Right ventricle myocardium superior (tissue), 1 donor: ENCODE results near the gene LPP. TPM values are rescaled to one million over a fixed set of nuclear protein-coding genes. Genes with fewer than 3 reads are reported as not detected.
"Not testable (repeated sequence)": the region's sequence is repeated elsewhere in the genome, so short reads cannot be mapped to it uniquely, and the experiment has no call there.

Source experiments
- ATAC-seq: fragments of 200-7000 bp; cut with Tn5 transposase; one replicate; pipeline ENCODE4 v1.9.1; 2020; ENCODE audit warnings: mild to moderate bottlenecking; ENCODE audit not compliant: poor library complexity
- DNase-seq: peaks from one replicate; pipeline ENCODE4 v3.0.0-alpha.2; 2020
- intact Hi-C: fragments of 100-400 bp; cut with DNase I; formaldehyde crosslinking; loops from one replicate; pipeline ENCODE4 v1.11.2; 2022
- long read RNA-seq: library from polyadenylated mRNA; unstranded; transcript quantifications from one replicate; pipeline ENCODE4 v2.0.0, GENCODE V29; 2021
- total RNA-seq: library from RNA; stranded (reverse); fragmentation: NEBNext Ultra II Directional; extraction: Animal tissue kit (Norgen Biotek cat#: 25700); gene quantifications from one replicate; pipeline ENCODE4 v1.2.1, GENCODE V29; 2021
- donor health status: DM: no; HTN: yes; CAD: no; lungs with severe emphysema.

Gene LPP, protein sequence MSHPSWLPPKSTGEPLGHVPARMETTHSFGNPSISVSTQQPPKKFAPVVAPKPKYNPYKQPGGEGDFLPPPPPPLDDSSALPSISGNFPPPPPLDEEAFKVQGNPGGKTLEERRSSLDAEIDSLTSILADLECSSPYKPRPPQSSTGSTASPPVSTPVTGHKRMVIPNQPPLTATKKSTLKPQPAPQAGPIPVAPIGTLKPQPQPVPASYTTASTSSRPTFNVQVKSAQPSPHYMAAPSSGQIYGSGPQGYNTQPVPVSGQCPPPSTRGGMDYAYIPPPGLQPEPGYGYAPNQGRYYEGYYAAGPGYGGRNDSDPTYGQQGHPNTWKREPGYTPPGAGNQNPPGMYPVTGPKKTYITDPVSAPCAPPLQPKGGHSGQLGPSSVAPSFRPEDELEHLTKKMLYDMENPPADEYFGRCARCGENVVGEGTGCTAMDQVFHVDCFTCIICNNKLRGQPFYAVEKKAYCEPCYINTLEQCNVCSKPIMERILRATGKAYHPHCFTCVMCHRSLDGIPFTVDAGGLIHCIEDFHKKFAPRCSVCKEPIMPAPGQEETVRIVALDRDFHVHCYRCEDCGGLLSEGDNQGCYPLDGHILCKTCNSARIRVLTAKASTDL
- total RNA-seq = 92.9 TPM
- long read RNA-seq, partial matches to known transcripts = 15 of 25 reads
- long read RNA-seq, other reads (novel, unspliced or antisense) = 10 of 25 reads

DNA sequence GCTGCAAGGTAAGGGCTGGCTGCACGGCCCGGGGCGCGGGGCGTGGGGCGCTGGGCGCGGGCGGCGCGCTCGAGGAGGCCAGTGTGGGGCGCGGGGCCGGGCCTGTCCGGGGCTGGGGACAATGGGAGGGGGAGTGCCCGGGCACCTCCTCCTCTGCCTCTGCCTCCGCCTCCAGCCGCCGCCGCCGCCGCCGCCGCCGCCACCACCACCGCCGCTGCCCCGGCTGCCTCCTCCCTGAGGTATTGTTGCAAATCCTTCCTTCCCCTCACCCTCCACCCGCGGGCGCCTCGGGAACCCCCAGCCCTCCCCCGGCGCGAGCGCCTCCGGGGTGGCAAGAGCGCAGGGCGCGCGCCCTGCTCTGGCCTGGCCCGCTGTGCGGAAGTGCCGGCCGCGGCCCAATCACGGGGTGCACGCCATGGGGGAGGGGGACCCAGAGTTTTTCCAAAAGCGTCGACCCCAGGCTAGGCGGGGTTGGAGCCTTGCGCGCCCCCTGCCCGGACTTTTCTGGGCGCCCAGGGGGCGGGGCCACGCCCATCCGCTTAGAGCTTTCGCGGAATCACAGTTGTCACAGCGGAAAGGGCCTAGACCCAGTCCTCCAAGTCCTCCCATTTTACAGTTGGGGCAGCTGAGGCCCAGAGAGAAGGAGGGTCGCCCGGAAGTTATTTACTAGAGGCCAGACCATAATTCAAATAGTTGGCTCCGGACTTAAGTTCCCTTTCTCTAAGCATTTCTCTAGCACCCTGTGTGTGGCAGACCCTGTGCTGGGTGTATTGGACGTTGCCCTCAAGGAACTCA, at the start of gene LPP:
Gene LPP, plus strand, starts transcription at position 144 of the 795 bp plus-strand sequence. CDS start 251,964 bp downstream, outside the sequence.
- intact Hi-C loops = loop anchor here (10.0 kb wide), 3 partner anchors 99 to 791 kb away; no protein-coding TSS in a partner anchor
- ATAC-seq (peak; percentile 90), DNase-seq (peak; percentile 88)

DNA sequence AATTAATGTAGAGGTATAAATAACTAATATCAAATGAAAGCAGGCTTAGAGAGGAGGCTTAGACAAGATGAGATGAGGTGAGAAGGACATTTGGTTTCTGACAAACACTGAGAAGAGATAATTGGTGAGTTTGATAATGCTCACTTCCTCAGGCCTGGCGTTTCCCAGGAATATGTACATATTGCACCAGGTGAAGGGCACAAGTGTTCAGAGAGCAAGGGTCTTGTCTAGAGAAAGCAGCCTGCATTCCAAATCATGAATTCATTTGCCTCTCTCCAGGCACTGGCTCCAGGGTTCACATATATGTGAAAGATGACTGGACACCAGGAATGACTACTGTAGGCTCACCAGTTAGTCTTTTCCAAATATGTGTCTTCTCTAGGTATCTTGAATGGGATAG, 48.0 kb upstream of the LPP start:
- DNase-seq (no peak), ATAC-seq (no peak)
- intact Hi-C loops = no loop called here

DNA sequence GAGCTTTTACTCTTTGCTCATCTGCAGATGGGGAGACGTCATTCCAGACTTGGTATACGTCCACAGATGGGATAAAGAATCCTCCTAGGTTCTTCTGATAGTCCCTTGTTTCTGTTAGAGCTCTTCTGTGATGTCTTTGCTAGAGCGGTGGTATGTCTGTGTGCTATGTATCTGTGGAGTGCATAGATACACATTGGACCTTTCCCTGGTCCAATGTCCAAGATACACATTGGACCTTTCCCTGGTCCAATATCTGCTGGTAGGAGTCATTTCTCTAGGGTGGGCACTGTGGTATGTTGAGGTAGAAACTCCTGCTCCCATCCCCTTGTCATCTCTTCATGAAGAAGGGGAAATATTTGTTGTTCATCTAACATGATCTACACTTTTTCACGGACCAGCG, 47.5 kb upstream of the LPP start:
- intact Hi-C loops = no loop called here
- ATAC-seq = no peak
- no peak for DNase-seq

DNA sequence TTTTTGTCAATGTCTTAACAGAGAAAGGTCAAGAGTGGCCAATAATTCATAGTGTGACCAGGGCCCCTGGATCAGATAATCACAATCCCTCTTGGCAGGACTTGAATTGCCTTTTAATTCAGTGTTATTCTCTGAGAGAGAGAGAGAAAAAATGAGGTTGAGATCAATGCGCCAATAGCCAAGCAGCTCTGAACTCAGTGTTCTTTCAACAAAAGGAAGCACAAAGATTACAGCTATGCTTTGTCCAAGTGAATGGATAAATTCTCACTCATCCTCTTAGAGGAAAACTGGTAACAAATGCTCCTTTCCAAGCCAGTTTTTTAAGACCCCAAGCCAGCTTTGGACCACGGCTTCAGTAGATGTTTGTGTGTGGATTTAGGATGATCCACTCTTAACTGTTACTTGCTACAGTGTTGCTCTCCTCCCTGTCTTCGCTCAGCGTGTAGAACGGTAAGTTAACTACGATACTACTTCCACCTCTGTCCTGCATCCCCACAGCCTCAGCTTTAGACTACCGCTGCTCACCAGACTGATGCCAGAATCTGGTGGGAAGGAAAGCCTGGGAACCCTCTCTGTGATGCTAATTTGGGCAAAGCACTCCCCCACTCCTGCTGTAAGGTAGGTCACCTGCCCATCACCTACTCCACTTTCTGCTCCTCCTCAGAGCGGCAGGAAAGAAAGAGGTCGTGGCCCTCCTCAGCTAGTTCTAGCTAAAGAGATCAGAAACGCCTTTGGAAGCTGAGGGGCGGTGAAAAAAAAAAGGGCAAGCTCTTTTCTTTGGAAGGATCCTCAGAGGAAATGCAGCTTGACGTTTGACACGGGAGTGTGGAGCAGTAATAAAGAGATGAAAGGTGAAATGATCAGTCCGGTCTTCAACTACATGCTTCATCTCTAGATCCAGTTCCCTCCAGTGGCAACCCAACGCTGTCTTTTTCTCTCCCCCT, 46.8 kb upstream of the LPP start:
- DNase-seq = no peak
- no peak for ATAC-seq
- intact Hi-C loops = no loop called here

DNA sequence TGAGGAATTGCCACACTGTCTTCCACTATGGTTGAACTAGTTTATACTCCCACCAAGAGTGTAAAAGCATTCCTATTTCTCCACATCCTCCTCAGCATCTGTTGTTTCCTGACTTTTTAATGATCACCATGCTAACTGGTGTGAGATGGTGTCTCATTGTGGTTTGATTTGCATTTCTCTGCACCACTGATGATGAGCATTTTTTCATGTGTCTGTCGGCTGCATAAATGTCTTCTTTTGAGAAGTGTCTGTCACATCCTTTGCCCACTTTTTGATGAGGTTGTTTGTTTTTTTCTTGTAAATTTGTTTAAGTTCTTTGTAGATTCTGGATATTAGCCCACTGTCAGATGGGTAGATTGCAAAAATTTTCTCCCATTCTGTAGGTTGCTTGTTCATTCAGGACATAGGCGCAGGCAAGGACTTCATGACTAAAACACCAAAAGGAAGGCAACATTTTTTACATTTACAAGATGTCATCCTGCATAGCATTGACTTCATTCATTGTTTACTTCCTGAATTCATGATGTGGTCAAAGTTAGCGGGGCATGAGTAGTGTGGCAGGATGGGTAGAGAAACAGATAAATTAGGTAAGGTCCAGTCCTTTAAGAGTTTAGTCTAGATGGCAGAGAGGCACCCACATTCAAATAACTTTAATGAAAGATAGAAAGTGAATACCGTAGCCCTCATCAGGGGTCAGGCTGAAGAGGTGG, 45.1 kb upstream of the LPP start:
- intact Hi-C loops = no loop called here
- DNase-seq (no peak), ATAC-seq (no peak)

DNA sequence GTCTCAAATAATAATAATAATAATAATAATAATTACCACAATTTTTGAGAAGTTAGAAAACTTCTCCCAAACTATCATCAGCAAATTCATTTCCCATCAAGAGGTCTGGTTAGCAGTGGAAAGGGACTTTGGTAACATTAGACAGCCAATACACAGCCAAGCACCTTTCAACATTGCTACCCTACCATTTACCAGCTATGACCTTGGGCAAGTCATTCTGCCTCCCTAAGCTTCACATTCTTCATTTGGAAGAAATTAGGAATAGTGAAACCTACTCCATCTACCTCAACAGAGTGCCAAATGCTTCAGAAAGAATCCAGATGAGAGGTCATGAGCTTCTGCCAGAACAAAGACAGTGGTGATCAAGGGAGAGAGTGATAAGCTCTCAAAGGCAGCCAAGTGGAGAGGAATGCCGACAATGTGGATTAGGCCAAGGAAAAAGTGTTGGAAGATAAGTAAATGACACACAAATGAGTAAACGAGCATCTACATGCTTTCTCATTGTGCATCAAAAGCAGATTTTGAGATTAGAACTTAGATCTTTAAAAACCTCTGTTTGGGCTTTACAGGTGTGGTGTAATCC, 42.9 kb upstream of the LPP start:
- intact Hi-C loops = no loop called here
- ATAC-seq (peak; percentile 90), DNase-seq (no peak)

DNA sequence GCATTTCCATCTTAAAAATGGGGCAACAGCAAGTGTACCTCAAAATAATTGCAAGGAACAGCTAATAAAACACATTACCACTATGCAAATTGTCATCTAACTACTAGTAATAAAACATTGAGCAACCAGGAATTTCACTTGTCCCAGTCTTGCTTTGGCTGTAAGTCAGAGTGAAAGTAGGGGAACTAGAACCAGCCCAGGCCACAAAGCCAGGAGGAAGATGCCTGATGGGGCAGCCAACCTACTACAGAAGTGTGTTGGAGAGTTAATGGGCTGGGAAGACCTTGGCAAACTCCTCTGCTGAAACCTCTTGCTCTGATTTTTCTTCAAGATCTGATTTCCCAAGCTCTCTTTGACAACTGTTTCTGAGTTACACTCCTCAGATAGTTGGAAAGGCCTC, 40.2 kb upstream of the LPP start:
- DNase-seq = no peak
- ATAC-seq = no peak
- intact Hi-C loops = no loop called here

DNA sequence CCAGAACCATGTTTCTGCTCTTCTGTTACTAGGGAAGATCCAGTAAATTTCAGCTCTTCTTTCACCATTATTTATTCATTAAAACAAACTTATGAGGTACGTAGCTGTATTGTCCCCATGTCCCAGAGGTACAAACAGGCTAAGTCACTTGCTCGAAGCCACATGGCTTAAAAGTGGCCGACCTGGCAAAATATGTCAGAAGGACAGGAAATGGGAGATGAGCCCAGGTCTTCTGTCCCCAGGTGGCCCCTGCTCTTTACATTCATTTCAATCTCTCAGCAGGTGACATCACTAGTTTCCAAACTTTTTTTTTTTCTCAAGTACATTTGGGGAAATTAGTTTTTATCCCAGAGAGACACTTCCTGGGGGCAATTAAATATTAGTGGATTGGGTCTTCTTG, 34.1 kb upstream of the LPP start:
- ATAC-seq = no peak
- intact Hi-C loops = no loop called here

DNA sequence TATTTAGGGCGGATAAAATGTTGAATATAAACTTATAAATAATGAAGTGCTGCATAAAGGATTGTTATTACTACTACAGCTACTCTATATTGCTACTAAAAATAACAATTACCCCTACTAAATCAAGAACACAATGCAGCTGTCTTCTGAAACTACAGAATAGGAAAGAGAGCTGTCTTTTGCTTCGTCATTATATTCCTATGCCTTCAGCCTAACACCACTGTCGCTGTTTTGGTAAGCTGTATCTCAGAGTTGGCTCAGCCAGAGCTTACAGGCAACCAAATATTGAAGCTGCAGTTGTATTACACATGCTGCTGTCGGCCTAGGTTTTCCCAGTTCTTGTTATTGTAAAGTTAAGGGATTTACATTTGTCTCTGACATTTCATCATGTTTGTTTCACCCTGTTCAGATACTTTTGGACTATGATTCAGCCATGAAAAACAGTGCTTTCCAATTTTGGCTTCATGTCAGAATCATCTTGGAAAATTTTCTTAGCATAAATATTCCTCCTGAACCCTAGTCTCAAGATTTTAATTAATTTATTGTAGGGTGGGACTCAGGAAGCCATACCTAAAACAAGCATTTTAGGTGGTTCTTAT, 31.3 kb upstream of the LPP start:
- intact Hi-C loops = no loop called here
- ATAC-seq (no peak), DNase-seq (no peak)

More for the DNA sequence above, 34.1 kb upstream of the LPP start:
- DNase-seq = no peak

DNA sequence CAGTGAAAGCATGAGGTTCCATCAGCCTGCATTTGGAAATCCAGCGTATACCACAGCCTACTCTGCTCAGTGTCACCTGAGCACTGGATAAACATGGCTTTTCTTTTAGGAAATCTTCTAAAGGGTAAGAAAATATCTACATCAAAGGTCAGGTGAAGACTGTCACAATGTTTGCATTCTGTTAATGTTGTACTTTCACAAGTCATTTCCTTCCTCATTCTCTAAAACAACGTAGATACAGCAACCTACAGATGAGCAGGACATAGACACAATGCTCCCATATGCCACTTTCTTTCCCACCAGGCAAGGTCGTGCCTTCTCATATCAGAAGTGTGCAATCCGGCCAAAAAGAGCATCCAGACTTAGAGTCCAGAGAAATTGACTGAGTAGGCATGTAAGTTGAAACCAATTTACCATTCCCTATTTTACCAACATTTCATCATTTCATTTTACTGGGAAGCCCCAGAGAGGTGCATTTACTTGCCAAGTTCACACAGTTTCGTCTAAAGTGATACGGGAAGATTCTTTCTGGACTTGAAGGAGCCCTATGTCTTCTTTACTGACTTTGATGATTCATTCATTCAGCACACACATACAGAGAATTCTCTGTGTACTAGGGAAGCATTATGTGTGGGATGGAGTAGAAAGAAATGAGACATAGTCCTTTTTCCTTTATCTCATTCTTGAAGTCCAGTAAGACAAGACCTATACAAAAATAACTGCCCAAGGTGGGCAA, 30.6 kb upstream of the LPP start:
- ATAC-seq = no peak
- DNase-seq = no peak
- intact Hi-C loops = no loop called here

DNA sequence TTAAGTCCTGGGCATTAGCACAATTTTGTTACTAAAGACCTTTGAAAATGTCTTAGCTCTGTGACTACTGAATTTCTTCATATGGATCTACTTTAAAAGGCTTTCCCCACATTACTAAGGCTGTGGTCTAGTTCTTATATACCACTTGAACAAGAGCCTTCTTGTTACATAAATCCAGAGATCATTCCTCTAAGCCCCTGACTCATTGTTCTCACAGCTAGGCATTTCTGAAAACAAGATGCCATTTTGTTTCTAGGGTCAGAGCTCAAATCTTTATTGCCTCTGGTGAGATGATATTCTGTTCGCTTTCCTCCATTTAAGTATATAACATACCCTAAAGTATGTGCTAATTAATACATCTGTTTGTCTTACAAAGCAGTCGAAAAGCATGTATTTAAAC, 29.8 kb upstream of the LPP start:
- DNase-seq (no peak), ATAC-seq (no peak)
- intact Hi-C loops = no loop called here

DNA sequence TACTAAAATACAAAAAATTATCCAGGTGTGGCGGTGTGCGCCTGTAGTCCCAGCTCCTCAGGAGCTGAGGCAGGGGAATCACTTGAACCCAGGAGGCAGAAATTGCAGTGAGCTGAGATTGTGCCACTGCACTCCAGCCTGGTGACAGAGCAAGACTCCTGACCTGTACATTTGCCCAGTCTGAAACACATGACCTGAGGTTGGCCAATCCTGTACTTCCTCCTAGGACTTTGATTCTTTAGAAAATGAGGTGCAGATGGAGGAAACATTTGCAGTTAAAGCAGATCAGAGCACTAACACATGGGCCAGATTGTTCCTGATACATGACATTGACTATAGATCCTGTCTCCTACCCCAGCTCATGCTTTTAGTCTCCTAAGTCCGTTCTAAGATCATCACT, 28.9 kb upstream of the LPP start:
- intact Hi-C loops = no loop called here
- ATAC-seq (no peak), DNase-seq (no peak)

DNA sequence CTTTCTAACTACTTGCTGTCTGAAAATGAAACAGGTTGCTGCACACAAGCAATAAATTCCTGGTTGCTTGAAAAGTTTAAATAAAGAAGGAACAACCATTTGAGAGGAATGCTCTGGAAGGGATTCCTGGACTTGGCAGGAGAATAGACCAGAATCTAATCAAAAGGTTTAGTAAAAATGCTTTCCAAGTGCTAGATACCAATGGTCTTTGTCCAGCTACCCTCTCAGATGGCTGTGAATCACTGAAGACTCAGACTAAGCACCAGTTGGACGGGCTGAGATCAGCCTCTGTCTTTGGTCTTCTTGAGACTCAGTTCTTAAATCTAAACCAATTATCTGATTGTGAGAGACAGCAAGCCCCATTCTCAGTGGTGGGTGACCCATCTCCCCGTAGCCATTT, 27.7 kb upstream of the LPP start:
- DNase-seq (no peak), ATAC-seq (no peak)
- intact Hi-C loops = no loop called here

DNA sequence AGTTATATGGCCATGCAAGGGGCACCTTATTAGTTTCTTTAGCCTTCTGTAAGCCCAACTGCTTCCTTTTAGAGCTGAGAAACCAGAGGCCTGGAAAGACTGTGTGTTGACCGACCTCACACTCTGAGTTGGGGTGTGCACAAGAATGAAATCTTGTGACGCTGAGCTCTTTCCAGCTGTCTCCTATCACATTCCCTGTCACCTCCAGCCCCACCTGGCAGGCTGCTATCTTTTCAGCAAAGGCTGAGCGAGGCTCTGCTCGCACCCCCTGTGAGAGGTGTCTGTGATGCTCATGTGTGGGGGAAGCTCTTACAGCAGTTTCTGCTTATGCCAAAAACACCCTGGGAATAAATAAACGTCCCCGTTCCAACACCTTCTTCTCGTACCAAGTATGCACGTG, 27.0 kb upstream of the LPP start:
- peak; percentile 71 for DNase-seq
- peak; percentile 93 for ATAC-seq
- intact Hi-C loops = no loop called here

DNA sequence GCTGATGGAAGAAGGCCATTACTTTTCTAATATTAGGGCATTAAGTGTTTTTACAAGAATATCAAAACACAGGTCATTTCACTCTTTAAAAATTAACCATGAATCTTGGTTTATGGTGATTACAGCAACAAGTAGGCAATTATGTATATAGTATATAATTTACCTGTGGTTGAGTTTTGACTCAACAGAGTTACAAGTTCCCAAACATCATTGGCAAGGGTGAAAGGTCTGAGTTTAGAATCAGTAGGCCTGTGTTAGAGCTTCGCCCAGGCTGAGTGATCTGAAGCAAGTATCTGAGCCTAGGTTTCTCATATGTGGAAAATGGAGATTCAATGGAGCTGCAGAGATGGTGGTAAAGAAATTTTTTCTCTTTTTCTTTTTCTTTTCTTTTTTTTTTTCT, 25.1 kb upstream of the LPP start:
- no peak for ATAC-seq
- intact Hi-C loops = no loop called here
- no peak for DNase-seq

DNA sequence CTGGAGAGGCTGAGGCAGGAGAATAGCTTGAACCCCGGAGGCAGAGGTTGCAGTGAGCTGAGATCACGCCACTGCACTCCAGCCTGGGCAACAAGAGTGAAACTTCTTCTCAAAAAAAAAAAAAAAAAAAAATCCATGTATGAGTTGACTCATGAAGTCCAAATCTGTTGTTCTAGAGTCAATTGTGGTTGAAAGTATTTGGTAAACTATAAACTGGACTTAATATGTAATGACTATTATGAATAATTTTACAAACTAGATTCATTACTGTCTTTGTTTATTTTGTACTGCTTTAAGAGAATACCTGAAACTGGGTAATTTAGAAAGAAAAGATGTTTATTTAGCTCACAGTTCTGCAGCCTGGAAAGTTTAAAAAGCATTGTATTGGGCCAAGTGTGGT, 22.9 kb upstream of the LPP start:
- intact Hi-C loops, ATAC-seq, DNase-seq: not testable (repeated sequence)
